GM19452 (cell line): ENCODE data around the gene COG2.
A peak's percentile ranks its signal among the peaks of the same experiment; 100 is the strongest.
"Not testable (repeated sequence)": the region's sequence is repeated elsewhere in the genome, so short reads cannot be mapped to it uniquely, and the experiment has no call there.

Experiments used
- ATAC-seq: cut with Tn5 transposase; IDR thresholded peaks from one replicate; pipeline ENCODE4 v1.9.1; 2021; ENCODE audit not compliant: unreplicated experiment

COG2 gene

GRCh38 chr1:230626232-230626631 lies 16.0 kb upstream of the COG2 start:
- ATAC-seq = no peak

GRCh38 chr1:230627767-230628166 lies 14.5 kb upstream of the COG2 start:
- no peak for ATAC-seq

GRCh38 chr1:230629511-230629910 lies 12.8 kb upstream of the COG2 start:
- no peak for ATAC-seq

- ATAC-seq = no peak
These were observed 10.8 kb upstream of the COG2 start for GRCh38 chr1:230631477-230631876.

GRCh38 chr1:230632273-230632873 lies 9.9 kb upstream of the COG2 start:
- ATAC-seq = no peak

GRCh38 chr1:230633469-230633868 lies 8.8 kb upstream of the COG2 start:
- no peak for ATAC-seq

GRCh38 chr1:230634384-230634783 lies 7.9 kb upstream of the COG2 start:
- no peak for ATAC-seq

- no peak for ATAC-seq
These were observed 5.6 kb upstream of the COG2 start for GRCh38 chr1:230636575-230637148.

- no peak for ATAC-seq
These were observed 2.5 kb upstream of the COG2 start for GRCh38 chr1:230639714-230640209.

GRCh38 chr1:230641346-230641745 lies 935 bp upstream of the COG2 start:
- no peak for ATAC-seq

- peak; percentile 1 for ATAC-seq
These were observed 400 bp upstream of the COG2 start for GRCh38 chr1:230641900-230642262.

GRCh38 chr1:230643908-230644307 lies 1.6 kb downstream of the COG2 start:
- ATAC-seq = no peak

- ATAC-seq = no peak
These were observed 4.5 kb downstream of the COG2 start for GRCh38 chr1:230646710-230647302.

- no peak for ATAC-seq
These were observed 5.0 kb downstream of the COG2 start for GRCh38 chr1:230647321-230647720.

GRCh38 chr1:230648114-230648513 lies 5.8 kb downstream of the COG2 start:
- no peak for ATAC-seq

GRCh38 chr1:230650300-230650699 lies 8.0 kb downstream of the COG2 start:
- no peak for ATAC-seq

GRCh38 chr1:230651235-230651634 lies 9.0 kb downstream of the COG2 start:
- no peak for ATAC-seq

GRCh38 chr1:230656719-230657118 lies 14.4 kb downstream of the COG2 start:
- not testable (repeated sequence) for ATAC-seq

GRCh38 chr1:230658103-230658502 lies 15.8 kb downstream of the COG2 start:
- ATAC-seq = not testable (repeated sequence)

- no peak for ATAC-seq
These were observed 16.4 kb downstream of the COG2 start for GRCh38 chr1:230658691-230659090.

- no peak for ATAC-seq
These were observed 19.7 kb downstream of the COG2 start for GRCh38 chr1:230661976-230662375.

GRCh38 chr1:230668227-230668626 lies 25.9 kb downstream of the COG2 start:
- ATAC-seq = no peak

- no peak for ATAC-seq
These were observed 27.3 kb downstream of the COG2 start for GRCh38 chr1:230669543-230669942.
